Measurements from ENCODE around the gene INMT.

INMT gene

GRCh38 chr7:30705008-30705407 is 46.9 kb upstream of the INMT start (continued):
- TF ChIP-seq PBX3 (CRISPR knock-in tag; IDR thresholded peaks at IDR 0.05) (no peak), ZNF558 (tag by site-specific recombination; IDR thresholded peaks at IDR 0.05) (no peak), ZNF174 (tag by site-specific recombination; IDR thresholded peaks at IDR 0.05) (no peak)

- no peaks in the 10 kb centered on the region for H3K9me3 ChIP-seq (ENCODE audit: control insufficient read depth, insufficient read depth, low read depth, low read length)
- H3K27ac ChIP-seq (ENCODE audit: extremely low read depth, low read depth, low read length): no peak overlapping the region
- POLR2A ChIA-PET: no interaction called here
- TF ChIP-seq ZNF560 (tag by site-specific recombination; IDR thresholded peaks at IDR 0.05; ENCODE audit: borderline replicate concordance) (no peak), REPIN1 (tag by site-specific recombination; IDR thresholded peaks at IDR 0.05; ENCODE audit: low read depth) (no peak), ZNF529 (tag by site-specific recombination; IDR thresholded peaks at IDR 0.05; ENCODE audit: insufficient replicate concordance) (no peak), ZNF701 (tag by site-specific recombination; IDR thresholded peaks at IDR 0.05) (no peak), ZNF624 (tag by site-specific recombination; IDR thresholded peaks at IDR 0.05) (no peak), ZNF146 (tag by site-specific recombination; IDR thresholded peaks at IDR 0.05) (no peak), ZNF555 (tag by site-specific recombination; conservative IDR thresholded peaks at IDR 0.05) (no peak), ZNF785 (tag by site-specific recombination; IDR thresholded peaks at IDR 0.05) (no peak), ZNF354C (tag by site-specific recombination; IDR thresholded peaks at IDR 0.05; ENCODE audit: borderline replicate concordance, low read depth) (no peak), ZNF621 (tag by site-specific recombination; IDR thresholded peaks at IDR 0.05) (no peak), ZNF76 (tag by site-specific recombination; IDR thresholded peaks at IDR 0.05; ENCODE audit: borderline replicate concordance, low read depth) (no peak)
- H3K4me3 ChIP-seq (ENCODE audit: low read depth, low read length): no peak overlapping the region
- no peaks in the 10 kb centered on the region for H3K4me1 ChIP-seq (ENCODE audit: control insufficient read depth, insufficient read depth, low read length)
- no peaks in the 10 kb centered on the region for H3K36me3 ChIP-seq (ENCODE audit: control insufficient read depth in 2 of 2, insufficient read depth in 1 of 2, low read length in 2 of 2)
- CTCF ChIA-PET: no interaction called here
Measured at GRCh38 chr7:30705596-30705995, 46.3 kb upstream of the INMT start.

GRCh38 chr7:30706316-30706715 is 45.6 kb upstream of the INMT start:
- Histone ChIP-seq H3K27ac (ENCODE audit: extremely low read depth, low read depth, low read length) (no peak overlapping the region), H3K4me1 (ENCODE audit: control insufficient read depth, insufficient read depth, low read length) (no peaks in the 10 kb centered on the region), H3K4me3 (ENCODE audit: low read depth, low read length) (no peak overlapping the region), H3K9me3 (ENCODE audit: control insufficient read depth, insufficient read depth, low read depth, low read length) (no peaks in the 10 kb centered on the region), H3K36me3 (ENCODE audit: control insufficient read depth in 2 of 2, insufficient read depth in 1 of 2, low read length in 2 of 2) (no peaks in the 10 kb centered on the region)
- ChIA-PET POLR2A (no interaction called here), CTCF (no interaction called here)
- no peak for TF ChIP-seq ZBTB26 (tag by site-specific recombination; optimal IDR thresholded peaks at IDR 0.05)
- no peak for TF ChIP-seq ZNF146 (tag by site-specific recombination; IDR thresholded peaks at IDR 0.05)
- no peak for TF ChIP-seq KLF17 (tag by site-specific recombination; IDR thresholded peaks at IDR 0.05)
- TF ChIP-seq ZNF292 (tag by site-specific recombination; IDR thresholded peaks at IDR 0.05; ENCODE audit: borderline replicate concordance, low read depth): no peak
- TF ChIP-seq ZNF529 (tag by site-specific recombination; IDR thresholded peaks at IDR 0.05; ENCODE audit: insufficient replicate concordance): no peak
- no peak for TF ChIP-seq ZFP41 (tag by site-specific recombination; IDR thresholded peaks at IDR 0.05; ENCODE audit: borderline replicate concordance)
- no peak for TF ChIP-seq ZNF707 (tag by site-specific recombination; IDR thresholded peaks at IDR 0.05)
- no peak for TF ChIP-seq ZNF596 (tag by site-specific recombination; IDR thresholded peaks at IDR 0.05)
- TF ChIP-seq ZBTB6 (tag by site-specific recombination; IDR thresholded peaks at IDR 0.05): no peak
- TF ChIP-seq ZNF404 (tag by site-specific recombination; IDR thresholded peaks at IDR 0.05): no peak
- no peak for TF ChIP-seq PATZ1 (tag by site-specific recombination; IDR thresholded peaks at IDR 0.05)
- TF ChIP-seq ZNF704 (tag by site-specific recombination; IDR thresholded peaks at IDR 0.05): no peak
- TF ChIP-seq ZNF184 (tag by site-specific recombination; IDR thresholded peaks at IDR 0.05): no peak

Measured in HEK293 (cell line).